Measurements from ENCODE around the gene ZNF816.
"Not testable (repeated sequence)": the region's sequence is repeated elsewhere in the genome, so short reads cannot be mapped to it uniquely, and the experiment has no call there.

The ZNF816 gene

DNA sequence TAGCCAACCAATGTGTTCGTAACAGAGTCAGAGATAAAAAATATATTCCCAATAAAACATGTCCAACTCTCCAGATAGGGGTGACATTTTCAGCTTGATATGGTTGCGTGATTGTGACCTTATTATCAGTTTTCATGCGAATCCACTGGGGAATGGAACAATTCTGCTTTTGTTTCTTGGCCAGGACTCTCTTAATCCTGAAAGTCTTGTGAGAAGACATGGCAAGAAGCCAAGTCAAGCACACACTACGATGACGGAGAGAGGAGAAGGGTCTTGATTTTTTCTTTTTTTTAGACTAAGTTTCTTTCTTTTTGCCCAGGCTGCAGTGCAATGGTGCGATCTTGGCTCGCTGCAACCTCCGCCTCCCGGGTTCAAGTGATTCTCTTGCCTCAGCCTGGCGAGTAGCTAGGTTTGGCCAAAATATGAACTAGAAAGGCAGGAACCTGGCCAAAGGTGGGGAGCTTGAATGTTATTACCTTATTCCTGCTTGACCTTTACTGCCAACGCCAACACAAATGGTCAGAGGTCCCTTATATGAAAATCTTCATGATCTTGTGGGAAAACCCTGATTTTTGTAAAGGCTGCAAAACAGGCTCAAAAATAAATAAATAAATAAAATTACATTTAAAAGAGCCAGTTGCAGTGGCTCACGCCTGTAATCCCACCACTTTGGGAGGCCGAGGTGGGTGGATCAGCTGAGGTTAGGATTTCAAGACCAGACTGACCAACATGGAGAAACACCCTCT lies 14.5 kb downstream of the ZNF816 start:
- H3K4me1 ChIP-seq (ENCODE audit: low read depth, poor library complexity, severe bottlenecking) = no peaks in the 10 kb centered on the region
- no peaks in the 10 kb centered on the region for H3K27me3 ChIP-seq (ENCODE audit: insufficient read depth, low read depth)
- no peaks in the 10 kb centered on the region for H3K79me2 ChIP-seq (ENCODE audit: insufficient read depth, low read depth)
- H3K9ac ChIP-seq = no peak overlapping the region
- H2AFZ ChIP-seq (ENCODE audit: low read depth) = no peak overlapping the region
- peaks cover 17% of the 10 kb centered on the region; the same call in 1 of the 2 replicates for H3K36me3 ChIP-seq (ENCODE audit: insufficient read depth)
- no peak overlapping the region for H3K4me3 ChIP-seq (IDR thresholded peaks at IDR 0.05; ENCODE audit: insufficient read depth, low read depth, low read length)
- no peaks in the 10 kb centered on the region for H4K20me1 ChIP-seq (ENCODE audit: insufficient read depth)
- TF ChIP-seq, protein P1, sequence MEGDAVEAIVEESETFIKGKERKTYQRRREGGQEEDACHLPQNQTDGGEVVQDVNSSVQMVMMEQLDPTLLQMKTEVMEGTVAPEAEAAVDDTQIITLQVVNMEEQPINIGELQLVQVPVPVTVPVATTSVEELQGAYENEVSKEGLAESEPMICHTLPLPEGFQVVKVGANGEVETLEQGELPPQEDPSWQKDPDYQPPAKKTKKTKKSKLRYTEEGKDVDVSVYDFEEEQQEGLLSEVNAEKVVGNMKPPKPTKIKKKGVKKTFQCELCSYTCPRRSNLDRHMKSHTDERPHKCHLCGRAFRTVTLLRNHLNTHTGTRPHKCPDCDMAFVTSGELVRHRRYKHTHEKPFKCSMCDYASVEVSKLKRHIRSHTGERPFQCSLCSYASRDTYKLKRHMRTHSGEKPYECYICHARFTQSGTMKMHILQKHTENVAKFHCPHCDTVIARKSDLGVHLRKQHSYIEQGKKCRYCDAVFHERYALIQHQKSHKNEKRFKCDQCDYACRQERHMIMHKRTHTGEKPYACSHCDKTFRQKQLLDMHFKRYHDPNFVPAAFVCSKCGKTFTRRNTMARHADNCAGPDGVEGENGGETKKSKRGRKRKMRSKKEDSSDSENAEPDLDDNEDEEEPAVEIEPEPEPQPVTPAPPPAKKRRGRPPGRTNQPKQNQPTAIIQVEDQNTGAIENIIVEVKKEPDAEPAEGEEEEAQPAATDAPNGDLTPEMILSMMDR (conservative IDR thresholded peaks at IDR 0.05; ENCODE audit: low read depth, low read length) = no peak
- H3K27ac ChIP-seq = no peak overlapping the region
- H3K4me2 ChIP-seq = no peak overlapping the region

DNA sequence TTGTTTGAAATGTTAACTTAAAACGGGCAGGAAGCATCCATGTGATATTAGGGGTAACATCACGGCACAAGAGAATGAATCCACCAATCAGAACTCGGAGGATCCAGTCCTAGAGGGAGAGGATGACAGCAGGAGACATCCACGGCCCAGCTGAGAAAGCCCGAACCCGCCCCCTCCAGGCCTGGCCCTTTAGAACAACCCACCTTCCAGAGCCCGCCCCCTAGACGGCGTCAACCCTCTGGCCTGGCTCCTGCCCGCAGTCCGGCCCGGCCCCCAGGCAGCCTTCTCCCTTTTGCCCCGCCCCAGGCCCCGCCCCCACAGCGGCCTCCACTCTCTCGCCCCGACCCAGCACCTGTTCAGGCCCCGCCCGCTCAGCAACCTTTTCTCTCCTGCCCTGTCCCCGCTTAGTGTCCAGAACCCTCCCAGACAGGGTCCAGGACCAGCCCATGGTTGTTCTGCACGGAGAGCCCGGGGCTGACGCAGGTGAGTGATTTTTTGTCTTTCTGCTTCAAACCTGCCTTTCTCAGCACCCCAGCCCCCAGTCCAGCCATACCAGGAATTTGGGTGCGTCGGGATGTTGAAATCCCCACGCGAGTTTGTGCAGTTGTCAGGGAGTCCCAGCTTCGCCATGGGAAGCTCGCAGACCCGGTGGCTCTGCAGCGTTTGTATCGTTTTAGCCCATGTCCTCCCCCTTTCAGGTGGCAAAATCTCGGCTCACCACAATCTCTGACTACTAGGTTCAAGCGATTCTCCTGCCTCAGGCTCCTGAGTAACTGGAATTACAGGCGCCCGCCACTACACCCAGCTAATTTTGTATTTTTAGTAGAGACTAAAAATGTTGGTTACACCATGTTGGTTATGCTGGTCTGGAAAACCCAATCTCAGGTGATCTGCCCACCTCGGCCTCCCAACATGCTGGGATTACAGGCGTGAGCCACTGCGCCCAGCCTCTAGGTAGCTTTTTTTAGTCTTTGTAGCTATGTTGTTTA lies 16.1 kb downstream of the ZNF816 start:
- TF ChIP-seq, protein P1 (conservative IDR thresholded peaks at IDR 0.05; ENCODE audit: low read depth, low read length) = no peak
- peaks cover 5% of the 10 kb centered on the region; the same call in 1 of the 2 replicates for H3K36me3 ChIP-seq (ENCODE audit: insufficient read depth)
- H3K9ac ChIP-seq = no peak overlapping the region
- H3K27me3 ChIP-seq (ENCODE audit: insufficient read depth, low read depth) = no peaks in the 10 kb centered on the region
- H2AFZ ChIP-seq (ENCODE audit: low read depth) = no peak overlapping the region
- no peaks in the 10 kb centered on the region for H3K4me1 ChIP-seq (ENCODE audit: low read depth, poor library complexity, severe bottlenecking)
- H3K4me2 ChIP-seq = no peak overlapping the region
- no peak overlapping the region for H3K27ac ChIP-seq
- no peak overlapping the region for H3K4me3 ChIP-seq (IDR thresholded peaks at IDR 0.05; ENCODE audit: insufficient read depth, low read depth, low read length)
- no peaks in the 10 kb centered on the region for H4K20me1 ChIP-seq (ENCODE audit: insufficient read depth)
- H3K79me2 ChIP-seq (ENCODE audit: insufficient read depth, low read depth) = no peaks in the 10 kb centered on the region

DNA sequence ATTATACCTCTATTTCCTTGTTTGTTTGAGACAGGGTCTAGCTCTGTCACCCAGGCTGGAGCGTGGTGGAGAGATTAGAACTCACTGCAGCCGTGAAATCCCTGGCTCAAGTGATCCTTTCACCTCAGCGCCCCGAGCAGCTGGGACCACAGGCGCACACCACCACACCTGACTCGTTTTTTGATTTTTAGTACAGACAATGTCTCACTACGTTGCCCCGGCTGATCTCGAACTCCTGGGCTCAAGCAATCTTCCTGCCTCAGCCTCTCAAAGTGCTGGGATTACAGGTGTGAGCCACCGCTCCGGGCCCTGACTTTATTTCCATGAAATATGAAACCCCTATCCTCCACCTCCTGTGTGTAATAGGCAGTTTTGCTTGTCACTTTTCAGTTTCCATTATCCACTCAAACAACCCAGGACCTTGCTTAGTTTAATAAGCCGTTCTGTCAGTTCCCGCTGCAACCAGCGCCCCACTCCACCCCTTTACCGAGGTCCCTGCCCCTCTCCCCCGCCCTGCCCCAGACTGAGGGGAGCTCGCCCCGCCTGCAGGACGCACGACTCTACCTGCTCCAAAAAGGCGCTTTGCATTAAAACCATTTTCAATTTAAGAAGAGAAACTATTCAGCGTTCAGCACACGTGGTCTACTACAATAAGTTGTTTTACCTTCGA lies 16.9 kb downstream of the ZNF816 start:
- H3K27me3 ChIP-seq (ENCODE audit: insufficient read depth, low read depth) = no peaks in the 10 kb centered on the region
- H3K9ac ChIP-seq = no peak overlapping the region
- no peak overlapping the region for H3K27ac ChIP-seq
- H3K36me3 ChIP-seq (ENCODE audit: insufficient read depth) = peaks cover under 1% of the 10 kb centered on the region; the same call in 1 of the 2 replicates
- H4K20me1 ChIP-seq (ENCODE audit: insufficient read depth) = no peaks in the 10 kb centered on the region
- no peak overlapping the region for H3K4me3 ChIP-seq (IDR thresholded peaks at IDR 0.05; ENCODE audit: insufficient read depth, low read depth, low read length)
- no peaks in the 10 kb centered on the region for H3K4me1 ChIP-seq (ENCODE audit: low read depth, poor library complexity, severe bottlenecking)
- H3K79me2 ChIP-seq (ENCODE audit: insufficient read depth, low read depth) = no peaks in the 10 kb centered on the region
- H2AFZ ChIP-seq (ENCODE audit: low read depth) = no peak overlapping the region
- H3K4me2 ChIP-seq = no peak overlapping the region
- TF ChIP-seq, protein P1 (conservative IDR thresholded peaks at IDR 0.05; ENCODE audit: low read depth, low read length) = no peak

DNA sequence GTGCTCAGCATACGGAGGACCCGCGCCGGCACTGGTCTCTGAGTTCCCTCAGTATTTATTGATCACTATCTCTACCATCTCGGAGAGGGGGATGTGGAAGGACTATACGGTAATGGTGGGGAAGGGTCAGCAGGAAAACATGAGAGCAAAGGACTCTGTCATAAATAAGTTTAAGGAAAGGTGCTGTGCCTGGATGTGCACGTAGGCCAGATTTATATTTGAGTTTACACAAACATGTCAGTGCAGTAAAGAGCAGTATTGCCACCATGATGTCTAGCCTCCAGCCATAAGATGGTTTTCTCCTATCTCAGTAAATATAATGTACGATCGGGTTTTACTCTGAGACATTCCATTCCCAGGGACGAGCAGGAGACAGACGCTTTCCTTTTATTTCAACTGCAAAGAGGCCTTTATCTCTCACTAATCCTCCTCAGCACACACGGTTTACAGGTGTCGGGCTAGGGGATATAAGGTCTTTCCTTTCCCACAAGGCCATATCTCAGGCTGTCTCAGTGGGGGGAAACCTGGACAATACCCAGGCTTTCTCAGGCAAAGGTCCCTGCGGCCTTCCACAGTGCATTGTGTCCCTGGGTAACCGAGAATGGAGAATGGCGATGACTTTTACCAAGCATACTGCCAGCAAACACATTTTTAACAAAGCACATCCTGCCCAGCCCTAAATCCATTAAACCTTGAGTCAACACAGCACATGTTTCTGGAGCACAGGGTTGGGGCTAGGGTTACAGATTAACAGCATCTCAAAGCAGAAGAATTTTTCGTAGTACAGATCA lies 17.8 kb downstream of the ZNF816 start:
- H3K4me1 ChIP-seq (ENCODE audit: low read depth, poor library complexity, severe bottlenecking); H3K4me3 ChIP-seq (IDR thresholded peaks at IDR 0.05; ENCODE audit: insufficient read depth, low read depth, low read length); H2AFZ ChIP-seq (ENCODE audit: low read depth); H3K27me3 ChIP-seq (ENCODE audit: insufficient read depth, low read depth); H3K27ac ChIP-seq; H3K79me2 ChIP-seq (ENCODE audit: insufficient read depth, low read depth); H4K20me1 ChIP-seq (ENCODE audit: insufficient read depth); H3K4me2 ChIP-seq; H3K9ac ChIP-seq; H3K36me3 ChIP-seq (ENCODE audit: insufficient read depth): not testable (repeated sequence)
